ENCODE results near the gene TDP2.
"Not testable (repeated sequence)": the region's sequence is repeated elsewhere in the genome, so short reads cannot be mapped to it uniquely, and the experiment has no call there.

Gene TDP2

DNA sequence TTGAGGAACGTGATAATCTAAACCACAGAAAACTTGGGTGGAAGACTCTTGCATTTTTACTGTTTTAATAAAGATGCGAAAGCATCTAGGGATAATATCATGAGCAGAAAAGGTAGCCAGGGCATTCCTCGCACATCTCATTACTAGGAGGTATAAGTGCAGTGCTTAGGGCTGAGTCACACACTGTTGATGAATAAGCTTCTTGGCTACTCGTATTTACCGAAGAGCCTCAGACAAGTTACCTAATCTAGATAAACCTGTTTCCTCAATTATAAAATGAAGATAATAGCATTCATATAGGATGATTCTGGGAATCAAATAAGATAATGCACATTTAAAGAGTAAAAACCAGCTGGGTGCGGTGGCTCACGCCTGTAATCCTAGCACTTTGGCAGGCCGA lies 19.9 kb downstream of the TDP2 start:
- H3K27ac ChIP-seq = no peak overlapping the region
- peak overlapping the region; percentile 75 for H3K4me2 ChIP-seq
- H3K4me1 ChIP-seq (ENCODE audit: low read depth, poor library complexity, severe bottlenecking) = peaks cover 13% of the 10 kb centered on the region
- H4K20me1 ChIP-seq (ENCODE audit: insufficient read depth) = no peaks in the 10 kb centered on the region
- H3K27me3 ChIP-seq (ENCODE audit: insufficient read depth, low read depth) = no peaks in the 10 kb centered on the region
- H3K9ac ChIP-seq = no peak overlapping the region
- no peak overlapping the region for H3K4me3 ChIP-seq (IDR thresholded peaks at IDR 0.05; ENCODE audit: insufficient read depth, low read depth, low read length)
- peak overlapping the region; percentile 93 for H2AFZ ChIP-seq (ENCODE audit: low read depth)
- no peaks in the 10 kb centered on the region; the same call in 1 of the 2 replicates for H3K36me3 ChIP-seq (ENCODE audit: insufficient read depth)
- TF ChIP-seq, protein P1, sequence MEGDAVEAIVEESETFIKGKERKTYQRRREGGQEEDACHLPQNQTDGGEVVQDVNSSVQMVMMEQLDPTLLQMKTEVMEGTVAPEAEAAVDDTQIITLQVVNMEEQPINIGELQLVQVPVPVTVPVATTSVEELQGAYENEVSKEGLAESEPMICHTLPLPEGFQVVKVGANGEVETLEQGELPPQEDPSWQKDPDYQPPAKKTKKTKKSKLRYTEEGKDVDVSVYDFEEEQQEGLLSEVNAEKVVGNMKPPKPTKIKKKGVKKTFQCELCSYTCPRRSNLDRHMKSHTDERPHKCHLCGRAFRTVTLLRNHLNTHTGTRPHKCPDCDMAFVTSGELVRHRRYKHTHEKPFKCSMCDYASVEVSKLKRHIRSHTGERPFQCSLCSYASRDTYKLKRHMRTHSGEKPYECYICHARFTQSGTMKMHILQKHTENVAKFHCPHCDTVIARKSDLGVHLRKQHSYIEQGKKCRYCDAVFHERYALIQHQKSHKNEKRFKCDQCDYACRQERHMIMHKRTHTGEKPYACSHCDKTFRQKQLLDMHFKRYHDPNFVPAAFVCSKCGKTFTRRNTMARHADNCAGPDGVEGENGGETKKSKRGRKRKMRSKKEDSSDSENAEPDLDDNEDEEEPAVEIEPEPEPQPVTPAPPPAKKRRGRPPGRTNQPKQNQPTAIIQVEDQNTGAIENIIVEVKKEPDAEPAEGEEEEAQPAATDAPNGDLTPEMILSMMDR (conservative IDR thresholded peaks at IDR 0.05; ENCODE audit: low read depth, low read length) = no peak
- no peaks in the 10 kb centered on the region for H3K79me2 ChIP-seq (ENCODE audit: insufficient read depth, low read depth)

DNA sequence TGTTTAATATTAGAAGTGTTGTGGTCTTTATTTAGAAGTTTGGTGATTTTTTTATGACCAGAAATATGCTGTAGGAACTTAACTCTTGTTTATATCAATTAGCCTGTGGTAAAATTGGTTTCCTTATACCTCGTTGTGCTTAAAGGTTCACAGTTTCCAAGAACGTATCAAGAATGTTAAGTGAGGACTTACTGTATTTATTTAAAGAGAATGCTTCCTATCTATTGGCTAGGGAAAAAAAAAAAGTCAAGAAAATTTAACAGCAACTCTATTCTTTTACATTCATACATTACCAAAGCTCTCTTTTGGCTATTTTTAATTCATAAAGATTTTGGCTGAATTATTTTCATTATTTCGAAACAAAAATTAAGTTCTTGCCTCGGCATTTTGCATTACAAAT lies 22.3 kb downstream of the TDP2 start:
- Histone ChIP-seq H3K27me3 (ENCODE audit: insufficient read depth, low read depth) (no peaks in the 10 kb centered on the region), H3K79me2 (ENCODE audit: insufficient read depth, low read depth) (no peaks in the 10 kb centered on the region), H3K4me1 (ENCODE audit: low read depth, poor library complexity, severe bottlenecking) (peaks cover 13% of the 10 kb centered on the region), H3K9ac (no peak overlapping the region), H2AFZ (ENCODE audit: low read depth) (no peak overlapping the region), H3K4me3 (IDR thresholded peaks at IDR 0.05; ENCODE audit: insufficient read depth, low read depth, low read length) (no peak overlapping the region), H3K36me3 (ENCODE audit: insufficient read depth) (no peaks in the 10 kb centered on the region), H3K27ac (no peak overlapping the region), H4K20me1 (ENCODE audit: insufficient read depth) (no peaks in the 10 kb centered on the region), H3K4me2 (no peak overlapping the region)
- TF ChIP-seq, protein P1 (conservative IDR thresholded peaks at IDR 0.05; ENCODE audit: low read depth, low read length) = no peak

DNA sequence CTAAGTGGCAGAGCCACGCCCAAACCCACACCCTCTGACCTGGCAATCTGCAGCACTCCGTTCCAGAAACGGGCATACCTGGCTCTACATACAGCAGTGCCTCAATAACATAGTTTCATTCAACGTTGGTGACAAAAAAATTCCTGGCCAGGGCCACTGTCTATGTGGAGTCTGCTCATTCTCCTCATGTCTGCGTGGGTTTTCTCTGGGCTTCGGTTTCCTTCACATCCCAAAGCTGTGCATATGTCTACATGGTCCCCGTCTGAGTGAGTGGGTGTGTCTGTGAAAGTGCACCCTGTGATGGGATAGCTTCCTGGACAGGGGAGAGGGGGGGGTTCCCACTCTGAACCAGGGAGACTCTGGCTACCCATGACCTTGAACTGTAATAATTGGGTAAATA lies 22.8 kb downstream of the TDP2 start:
- Histone ChIP-seq H3K36me3 (ENCODE audit: insufficient read depth) (no peaks in the 10 kb centered on the region), H3K4me2 (no peak overlapping the region), H3K27me3 (ENCODE audit: insufficient read depth, low read depth) (no peaks in the 10 kb centered on the region), H3K4me1 (ENCODE audit: low read depth, poor library complexity, severe bottlenecking) (peaks cover 13% of the 10 kb centered on the region), H3K9ac (no peak overlapping the region), H3K4me3 (IDR thresholded peaks at IDR 0.05; ENCODE audit: insufficient read depth, low read depth, low read length) (no peak overlapping the region), H3K79me2 (ENCODE audit: insufficient read depth, low read depth) (no peaks in the 10 kb centered on the region), H3K27ac (no peak overlapping the region), H4K20me1 (ENCODE audit: insufficient read depth) (no peaks in the 10 kb centered on the region), H2AFZ (ENCODE audit: low read depth) (no peak overlapping the region)
- TF ChIP-seq, protein P1 (conservative IDR thresholded peaks at IDR 0.05; ENCODE audit: low read depth, low read length) = no peak

DNA sequence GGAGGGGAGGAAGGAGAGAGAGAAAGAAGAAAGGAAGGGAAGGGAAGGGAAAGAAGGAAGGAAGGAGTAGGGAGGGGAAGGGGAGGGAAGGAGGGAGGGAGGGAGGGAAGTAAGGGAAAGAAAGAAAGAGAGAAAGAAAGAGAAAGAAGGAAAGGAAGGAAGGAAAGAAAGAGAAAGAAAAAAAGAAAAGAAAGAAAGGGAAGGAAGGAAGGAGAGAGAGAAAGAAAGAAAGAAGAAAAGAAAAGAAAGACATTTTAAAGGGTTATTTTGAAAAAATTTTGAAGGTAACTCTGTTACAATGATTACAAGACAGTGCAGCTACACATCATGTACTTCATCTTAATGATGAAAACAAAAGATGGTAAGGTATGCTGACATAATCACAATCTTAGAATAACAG lies 24.6 kb downstream of the TDP2 start:
- no peaks in the 10 kb centered on the region for H4K20me1 ChIP-seq (ENCODE audit: insufficient read depth)
- TF ChIP-seq, protein P1 (conservative IDR thresholded peaks at IDR 0.05; ENCODE audit: low read depth, low read length) = no peak
- H3K27ac ChIP-seq = no peak overlapping the region
- no peak overlapping the region for H2AFZ ChIP-seq (ENCODE audit: low read depth)
- no peak overlapping the region for H3K4me2 ChIP-seq
- no peaks in the 10 kb centered on the region for H3K27me3 ChIP-seq (ENCODE audit: insufficient read depth, low read depth)
- H3K4me3 ChIP-seq (IDR thresholded peaks at IDR 0.05; ENCODE audit: insufficient read depth, low read depth, low read length) = no peak overlapping the region
- H3K79me2 ChIP-seq (ENCODE audit: insufficient read depth, low read depth) = no peaks in the 10 kb centered on the region
- no peaks in the 10 kb centered on the region for H3K36me3 ChIP-seq (ENCODE audit: insufficient read depth)
- H3K4me1 ChIP-seq (ENCODE audit: low read depth, poor library complexity, severe bottlenecking) = peaks cover 13% of the 10 kb centered on the region
- no peak overlapping the region for H3K9ac ChIP-seq

DNA sequence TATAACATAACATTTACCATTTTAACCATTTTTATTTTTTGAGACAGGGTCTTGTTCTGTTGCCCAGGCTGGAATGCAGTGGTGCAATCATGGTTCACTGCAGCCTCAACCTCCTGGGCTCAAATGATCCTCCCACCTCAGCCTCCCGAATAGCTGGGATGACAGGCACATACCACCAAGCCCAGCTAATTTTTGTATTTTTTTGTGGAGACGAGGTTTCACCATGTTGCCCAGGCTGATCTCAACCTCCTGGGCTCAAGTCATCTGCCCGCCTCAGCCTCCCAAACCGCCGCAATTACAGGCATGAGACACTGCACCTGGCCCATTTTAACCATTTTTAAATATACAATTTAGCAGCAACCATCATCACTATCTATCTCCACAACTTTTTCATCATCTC lies 26.1 kb downstream of the TDP2 start:
- not testable (repeated sequence) for H3K4me1 ChIP-seq (ENCODE audit: low read depth, poor library complexity, severe bottlenecking); H3K27me3 ChIP-seq (ENCODE audit: insufficient read depth, low read depth); H4K20me1 ChIP-seq (ENCODE audit: insufficient read depth); H3K36me3 ChIP-seq (ENCODE audit: insufficient read depth); H3K9ac ChIP-seq; H3K4me2 ChIP-seq; H3K4me3 ChIP-seq (IDR thresholded peaks at IDR 0.05; ENCODE audit: insufficient read depth, low read depth, low read length); H3K27ac ChIP-seq; H3K79me2 ChIP-seq (ENCODE audit: insufficient read depth, low read depth); H2AFZ ChIP-seq (ENCODE audit: low read depth)
